ENCODE measurements around the gene TDRD3.

Gene TDRD3

DNA sequence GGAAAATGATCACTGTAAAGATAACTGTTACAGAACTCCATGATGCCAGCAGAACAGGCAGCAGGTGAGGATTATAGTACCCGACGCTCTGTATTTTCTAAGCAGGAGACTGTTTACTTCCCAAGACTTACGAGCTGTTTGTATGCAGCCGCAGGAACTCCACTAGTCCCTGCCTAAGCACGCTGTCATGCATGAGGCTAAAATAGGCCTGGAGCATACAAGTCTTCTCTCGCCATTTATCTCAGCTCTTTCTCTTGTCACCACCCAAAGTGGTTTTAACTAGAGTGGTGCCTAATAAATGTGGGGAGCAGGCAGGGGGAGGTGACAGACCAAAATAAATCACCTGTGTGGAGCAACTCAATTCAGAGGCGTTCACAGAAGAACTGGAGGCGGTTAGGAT lies 175.8 kb downstream of the TDRD3 start:
- Mint-ChIP-seq H3K4me3 (no peak overlapping the region), H3K4me1 (no peaks in the 10 kb centered on the region), H3K9me3 (peaks cover 9% of the 10 kb centered on the region), H3K36me3 (ENCODE audit: low read depth) (peaks cover 46% of the 10 kb centered on the region), H3K27me3 (ENCODE audit: low read depth) (no peaks in the 10 kb centered on the region), H3K27ac (no peak overlapping the region)
- no peak for TF ChIP-seq CTCF (IDR thresholded peaks at IDR 0.05; ENCODE audit: unreplicated experiment in 3 of 3)

DNA sequence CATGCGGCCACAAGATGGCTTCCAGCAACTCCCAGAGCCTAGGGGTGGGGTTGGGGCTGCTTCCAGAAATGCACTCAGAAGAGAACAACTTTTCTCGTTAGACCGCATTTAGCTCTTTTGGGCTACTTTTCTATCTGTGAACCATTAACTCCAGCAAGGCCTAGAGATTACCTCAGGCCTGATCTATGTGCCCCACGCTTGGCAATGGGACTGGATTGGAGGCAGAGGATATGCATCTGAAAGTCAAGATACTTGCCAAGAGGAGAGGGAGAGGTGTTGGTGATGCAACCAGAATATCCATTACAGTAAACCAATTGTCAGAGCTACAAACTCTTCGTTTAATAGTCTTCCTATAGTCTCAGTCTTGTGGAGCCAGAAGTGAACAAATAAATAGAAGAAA lies 177.7 kb downstream of the TDRD3 start:
- TF ChIP-seq CTCF (IDR thresholded peaks at IDR 0.05; ENCODE audit: unreplicated experiment in 3 of 3) = no peak
- H3K4me1 Mint-ChIP-seq = no peaks in the 10 kb centered on the region
- H3K36me3 Mint-ChIP-seq (ENCODE audit: low read depth) = peaks cover 28% of the 10 kb centered on the region
- no peaks in the 10 kb centered on the region for H3K27me3 Mint-ChIP-seq (ENCODE audit: low read depth)
- H3K9me3 Mint-ChIP-seq = peaks cover 3% of the 10 kb centered on the region
- H3K4me3 Mint-ChIP-seq = no peak overlapping the region
- H3K27ac Mint-ChIP-seq = peak overlapping the region in 1 of 3 experiments; percentile 3

GRCh38 chr13:60575142-60575541 lies 178.1 kb downstream of the TDRD3 start:
- H3K27me3 Mint-ChIP-seq (ENCODE audit: low read depth) = no peaks in the 10 kb centered on the region
- no peak for TF ChIP-seq CTCF (IDR thresholded peaks at IDR 0.05; ENCODE audit: unreplicated experiment in 3 of 3)
- no peaks in the 10 kb centered on the region for H3K4me1 Mint-ChIP-seq
- peaks cover 3% of the 10 kb centered on the region for H3K9me3 Mint-ChIP-seq
- H3K4me3 Mint-ChIP-seq = no peak overlapping the region
- peak overlapping the region in 1 of 3 experiments; percentile 3 for H3K27ac Mint-ChIP-seq
- peaks cover 24% of the 10 kb centered on the region for H3K36me3 Mint-ChIP-seq (ENCODE audit: low read depth)

GRCh38 chr13:60577761-60578160 lies 180.7 kb downstream of the TDRD3 start:
- TF ChIP-seq CTCF (IDR thresholded peaks at IDR 0.05; ENCODE audit: unreplicated experiment in 3 of 3) = no peak
- Mint-ChIP-seq H3K9me3 (peaks cover 3% of the 10 kb centered on the region), H3K36me3 (ENCODE audit: low read depth) (peaks cover 8% of the 10 kb centered on the region), H3K27ac (no peak overlapping the region), H3K27me3 (ENCODE audit: low read depth) (no peaks in the 10 kb centered on the region), H3K4me1 (no peaks in the 10 kb centered on the region), H3K4me3 (no peak overlapping the region)

GRCh38 chr13:60583196-60583888 lies 186.3 kb downstream of the TDRD3 start:
- no peak for TF ChIP-seq CTCF (IDR thresholded peaks at IDR 0.05; ENCODE audit: unreplicated experiment in 3 of 3)
- no peak overlapping the region for H3K4me3 Mint-ChIP-seq
- H3K36me3 Mint-ChIP-seq (ENCODE audit: low read depth) = no peaks in the 10 kb centered on the region
- H3K27ac Mint-ChIP-seq = no peak overlapping the region
- H3K27me3 Mint-ChIP-seq (ENCODE audit: low read depth) = no peaks in the 10 kb centered on the region
- H3K4me1 Mint-ChIP-seq = peaks cover 3% of the 10 kb centered on the region
- H3K9me3 Mint-ChIP-seq = peaks cover 10% of the 10 kb centered on the region
